H1 (cell line): ENCODE results near the gene ERC1. TPM values are rescaled to one million over a fixed set of nuclear protein-coding genes. Genes with fewer than 3 reads are reported as not detected.

Experiments used
- CHD7 ChIP-seq: fragments of 300-600 bp; sonication (generic); IDR thresholded peaks from 2 replicates; pipeline ENCODE4 v1.7.1; 2012; ENCODE audit warnings: low read length, moderate library complexity, mild to moderate bottlenecking, inconsistent platforms; ENCODE audit not compliant: insufficient replicate concordance
- GABPA ChIP-seq: IDR thresholded peaks from 2 replicates; pipeline ENCODE4 v1.6.1; 2011; ENCODE audit warnings: mild to moderate bottlenecking, low read length, moderate library complexity, borderline replicate concordance; ENCODE audit not compliant: insufficient read depth
- GTF2F1 ChIP-seq: IDR thresholded peaks from 2 replicates; pipeline ENCODE4 v1.6.1; 2012; ENCODE audit warnings: low read depth, low read length, improper control_type of control experiment, borderline replicate concordance
- POLR2AphosphoS5 ChIP-seq: IDR thresholded peaks from 2 replicates; pipeline ENCODE4 v1.6.1; 2011; ENCODE audit warnings: low read depth, low read length
- RAD21 ChIP-seq, 2 experiments: IDR thresholded peaks in 1 of 2; conservative IDR thresholded peaks in 1 of 2; 2 replicates each; pipeline ENCODE4 v1.6.1; 2011; ENCODE audit warnings: low read depth in 2 of 2, low read length in 2 of 2, improper control_type of control experiment in 1 of 2, inconsistent platforms in 1 of 2, mild to moderate bottlenecking in 1 of 2, moderate library complexity in 1 of 2
- RBBP5 ChIP-seq: IDR thresholded peaks from 2 replicates; pipeline ENCODE4 v1.7.1; 2012; ENCODE audit warnings: low read depth, mild to moderate bottlenecking, inconsistent platforms, low read length, moderate library complexity, borderline replicate concordance
- RFX5 ChIP-seq: IDR thresholded peaks from 2 replicates; pipeline ENCODE4 v1.6.1; 2011; ENCODE audit warnings: low read depth, low read length, improper control_type of control experiment, borderline replicate concordance
- SAP30 ChIP-seq: fragments of 300-600 bp; sonication (generic); IDR thresholded peaks from 2 replicates; pipeline ENCODE4 v1.7.1; 2012; ENCODE audit warnings: low read length, moderate library complexity, mild to moderate bottlenecking, inconsistent platforms; ENCODE audit not compliant: insufficient read depth, insufficient replicate concordance
- SP2 ChIP-seq: IDR thresholded peaks from 2 replicates; pipeline ENCODE4 v1.6.1; 2012; ENCODE audit warnings: mild to moderate bottlenecking, low read length, inconsistent platforms
- USF2 ChIP-seq: IDR thresholded peaks from 2 replicates; pipeline ENCODE4 v1.6.1; 2011; ENCODE audit warnings: low read length, improper control_type of control experiment
- polyA plus RNA-seq, 7 experiments: library from polyadenylated mRNA; depleted of rRNA in 3 of 7; stranded (reverse) in 5 of 7; unstranded in 2 of 7; fragments of >200 nt in 5 of 7; fragments of 200-250 nt in 2 of 7; gene quantifications; 1 replicate in 5 of 7; 2 replicates in 1 of 7; 4 replicates in 1 of 7; pipeline versions ENCODE4 v1.2.1 to v1.2.3, GENCODE V29; 2011 to 2013; ENCODE audit warnings: missing spikeins in 2 of 7, mixed read lengths in 2 of 7
- total RNA-seq: library from RNA; stranded (reverse); fragmentation: NEBNext Ultra II Directional; extraction: Animal tissue kit (Norgen Biotek cat#: 25700); gene quantifications from 2 replicates; pipeline ENCODE4 v1.2.1, GENCODE V29; 2021

Gene ERC1
- total and polyA plus RNA-seq, 2 of the 8 experiments (the other 6 are each of a cell fraction or from before 2014, with no cell fraction given), result 7.8 to 45.7 TPM

GRCh38 chr12:1157046-1157445 lies 166.0 kb downstream of the ERC1 start (continued):
- TF ChIP-seq CHD7 (no peak), GABPA (no peak), SP2 (no peak), GTF2F1 (no peak), RAD21 (IDR thresholded peaks at IDR 0.05 in 1 of 2, conservative IDR thresholded peaks at IDR 0.05 in 1 of 2; ENCODE audit: low read depth in 2 of 2, low read length in 2 of 2) (no peak), RBBP5 (no peak), SAP30 (no peak), POLR2AphosphoS5 (no peak), USF2 (no peak), RFX5 (no peak)
